Loucy (cell line): ENCODE measurements around the gene ERFE.

Experiments used
- H2AFZ ChIP-seq: fragments of 200-600 bp; sonication (generic); 2 replicates; pipeline ENCODE4 v1.6.0; 2016; ENCODE audit warnings: antibody characterized with exemption, mild to moderate bottlenecking, low read length, moderate library complexity
- H3F3A ChIP-seq: fragments of 200-600 bp; 2 replicates; pipeline ENCODE4 v1.6.0; 2016; ENCODE audit warnings: antibody characterized with exemption, low read depth, mild to moderate bottlenecking
- H3K27me3 ChIP-seq: fragments of 200-600 bp; sonication (generic); 2 replicates; pipeline ENCODE4 v1.6.1; 2014; ENCODE audit warnings: low read length, mild to moderate bottlenecking; ENCODE audit not compliant: insufficient read depth, poor library complexity, severe bottlenecking
- H3K36me3 ChIP-seq: fragments of 200-600 bp; sonication (generic); 2 replicates; pipeline ENCODE4 v1.6.1; 2016; ENCODE audit warnings: low read length; ENCODE audit not compliant: insufficient read depth
- H3K4me1 ChIP-seq: fragments of 200-600 bp; sonication (generic); 2 replicates; pipeline ENCODE4 v1.5.1; 2014; ENCODE audit warnings: low read length, mild to moderate bottlenecking; ENCODE audit not compliant: insufficient read depth, poor library complexity, severe bottlenecking
- H3K4me2 ChIP-seq: fragments of 200-600 bp; sonication (generic); 2 replicates; pipeline ENCODE4 v1.6.0; 2014; ENCODE audit warnings: antibody characterized with exemption, low read length, low read depth, mild to moderate bottlenecking; ENCODE audit not compliant: poor library complexity, severe bottlenecking
- H3K4me3 ChIP-seq: fragments of 200-600 bp; sonication (generic); 2 replicates; pipeline ENCODE4 v1.5.1; 2014; ENCODE audit warnings: low read length, mild to moderate bottlenecking, mixed read lengths; ENCODE audit not compliant: poor library complexity, severe bottlenecking
- H3K79me2 ChIP-seq: fragments of 200-600 bp; sonication (generic); 2 replicates; pipeline ENCODE4 v1.6.1; 2014; ENCODE audit warnings: low read length; ENCODE audit not compliant: insufficient read depth
- H3K9ac ChIP-seq: fragments of 200-600 bp; sonication (generic); 2 replicates; pipeline ENCODE4 v1.6.0; 2014; ENCODE audit warnings: mild to moderate bottlenecking, low read depth, low read length, moderate library complexity; ENCODE audit not compliant: poor library complexity, severe bottlenecking
- H3K9me2 ChIP-seq: fragments of 200-600 bp; sonication (generic); replicated peaks from 2 replicates; pipeline ENCODE4 v1.6.1; 2016; ENCODE audit warnings: low read depth, low read length, mixed read lengths
- H3K9me3 ChIP-seq: fragments of 200-600 bp; sonication (generic); 2 replicates; pipeline ENCODE4 v1.6.1; 2014; ENCODE audit warnings: mild to moderate bottlenecking, antibody characterized with exemption, low read length, low read depth; ENCODE audit not compliant: insufficient read depth
- H4K20me1 ChIP-seq: fragments of 200-600 bp; sonication (generic); 2 replicates; pipeline ENCODE4 v1.6.0; 2014; ENCODE audit warnings: antibody characterized with exemption, low read length, mild to moderate bottlenecking; ENCODE audit not compliant: insufficient read depth, poor library complexity, severe bottlenecking
- CTCF ChIP-seq: fragments of 200-600 bp; sonication (generic); conservative IDR thresholded peaks from 2 replicates; pipeline ENCODE4 v1.5.1; 2014; ENCODE audit warnings: mild to moderate bottlenecking, antibody characterized with exemption, low read length
- EZH2phosphoT487 ChIP-seq: fragments of 200-600 bp; IDR thresholded peaks from 2 replicates; pipeline ENCODE4 v1.6.1; 2018; ENCODE audit warnings: antibody characterized with exemption, mild to moderate bottlenecking, moderate library complexity, borderline replicate concordance

ERFE gene

GRCh38 chr2:238126338-238126737 lies 32.4 kb upstream of the ERFE start:
- Histone ChIP-seq H3K4me2 (no peak overlapping the region), H3K9ac (no peak overlapping the region), H2AFZ (no peak overlapping the region), H3K9me2 (no peaks in the 10 kb centered on the region), H3K4me3 (no peak overlapping the region), H3F3A (no peaks in the 10 kb centered on the region), H3K36me3 (no peaks in the 10 kb centered on the region), H3K27me3 (no peaks in the 10 kb centered on the region), H3K9me3 (no peaks in the 10 kb centered on the region), H3K4me1 (no peaks in the 10 kb centered on the region), H4K20me1 (no peaks in the 10 kb centered on the region), H3K79me2 (no peaks in the 10 kb centered on the region)
- no peak for TF ChIP-seq EZH2phosphoT487
- no peak for TF ChIP-seq CTCF

GRCh38 chr2:238126775-238127164 lies 32.0 kb upstream of the ERFE start:
- no peak overlapping the region for H2AFZ ChIP-seq
- no peaks in the 10 kb centered on the region for H3K9me2 ChIP-seq
- H3K4me1 ChIP-seq: no peaks in the 10 kb centered on the region
- H3K36me3 ChIP-seq: no peaks in the 10 kb centered on the region
- TF ChIP-seq CTCF: no peak
- TF ChIP-seq EZH2phosphoT487: no peak
- H3K27me3 ChIP-seq: no peaks in the 10 kb centered on the region
- H3K4me2 ChIP-seq: no peak overlapping the region
- no peak overlapping the region for H3K9ac ChIP-seq
- H3F3A ChIP-seq: no peaks in the 10 kb centered on the region
- H3K79me2 ChIP-seq: no peaks in the 10 kb centered on the region
- no peaks in the 10 kb centered on the region for H3K9me3 ChIP-seq
- no peak overlapping the region for H3K4me3 ChIP-seq
- H4K20me1 ChIP-seq: no peaks in the 10 kb centered on the region

- Histone ChIP-seq H3K36me3 (no peaks in the 10 kb centered on the region), H3K27me3 (no peaks in the 10 kb centered on the region), H3K9ac (no peak overlapping the region), H3K9me2 (no peaks in the 10 kb centered on the region), H3F3A (no peaks in the 10 kb centered on the region), H2AFZ (no peak overlapping the region), H3K4me2 (no peak overlapping the region), H3K9me3 (no peaks in the 10 kb centered on the region), H3K4me1 (no peaks in the 10 kb centered on the region), H3K79me2 (no peaks in the 10 kb centered on the region), H4K20me1 (no peaks in the 10 kb centered on the region), H3K4me3 (no peak overlapping the region)
- TF ChIP-seq EZH2phosphoT487 (no peak), CTCF (no peak)
These were observed 31.4 kb upstream of the ERFE start for GRCh38 chr2:238127165-238128060.
